Measurements from ENCODE around the gene GAN. TPM values are rescaled to one million over a fixed set of nuclear protein-coding genes. Genes with fewer than 3 reads are reported as not detected.
A peak's percentile ranks its signal among the peaks of the same experiment; 100 is the strongest.

GAN gene
- total and polyA plus RNA-seq, 9 of the 15 experiments (the other 6 are each of a cell fraction or from before 2014, with no cell fraction given): 0.83 to 15.1 (median 5.2) TPM

- TF ChIP-seq CUX1 (CRISPR knock-in tag; IDR thresholded peaks at IDR 0.05) (no peak), RBM39 (optimal IDR thresholded peaks at IDR 0.05; ENCODE audit: low read depth, low read length) (no peak), NCOA1 (IDR thresholded peaks at IDR 0.05; ENCODE audit: low read depth) (no peak), RFX1 (IDR thresholded peaks at IDR 0.05) (no peak), PHB (CRISPR knock-in tag; IDR thresholded peaks at IDR 0.05) (no peak), BRD4 (IDR thresholded peaks at IDR 0.05) (no peak), SMAD1 (IDR thresholded peaks at IDR 0.05; ENCODE audit: low read depth, low read length, partially characterized antibody) (no peak), ZNF384 (IDR thresholded peaks at IDR 0.05; ENCODE audit: low read depth, low read length) (no peak), RUNX1 (IDR thresholded peaks at IDR 0.05; ENCODE audit: low read depth) (no peak), SMARCA4 (IDR thresholded peaks at IDR 0.05) (no peak), KLF16 (IDR thresholded peaks at IDR 0.05) (0 out of 2 replicates have a peak, but pooled peaks have one; percentile 17), PHF20 (IDR thresholded peaks at IDR 0.05; ENCODE audit: partially characterized antibody) (peak; percentile 95), ETV1 (tag; conservative IDR thresholded peaks at IDR 0.05; ENCODE audit: low read depth) (peak; percentile 73), CBX1 (IDR thresholded peaks at IDR 0.05; ENCODE audit: low read depth) (peak; percentile 78; the same call in 1 of the 2 replicates), NR0B1 (IDR thresholded peaks at IDR 0.05; ENCODE audit: partially characterized antibody) (no peak), SIRT6 (IDR thresholded peaks at IDR 0.05; ENCODE audit: low read depth, low read length) (no peak), MCM3 (IDR thresholded peaks at IDR 0.05) (no peak), ZNF143 (CRISPR knock-in tag; IDR thresholded peaks at IDR 0.05) (no peak; the same call in 1 of the 2 replicates), KDM1A (IDR thresholded peaks at IDR 0.05) (peak in 1 of 2 experiments; percentile 74; a peak in 1 of 4 replicates), ETS2 (tag; IDR thresholded peaks at IDR 0.05; ENCODE audit: borderline replicate concordance, poor library complexity, severe bottlenecking) (no peak), SNRNP70 (optimal IDR thresholded peaks at IDR 0.05; ENCODE audit: low read depth, low read length) (no peak), GTF2E2 (tag; IDR thresholded peaks at IDR 0.05) (peak; percentile 63; the same call in 1 of the 2 replicates)
- TF ChIP-seq, protein P1, sequence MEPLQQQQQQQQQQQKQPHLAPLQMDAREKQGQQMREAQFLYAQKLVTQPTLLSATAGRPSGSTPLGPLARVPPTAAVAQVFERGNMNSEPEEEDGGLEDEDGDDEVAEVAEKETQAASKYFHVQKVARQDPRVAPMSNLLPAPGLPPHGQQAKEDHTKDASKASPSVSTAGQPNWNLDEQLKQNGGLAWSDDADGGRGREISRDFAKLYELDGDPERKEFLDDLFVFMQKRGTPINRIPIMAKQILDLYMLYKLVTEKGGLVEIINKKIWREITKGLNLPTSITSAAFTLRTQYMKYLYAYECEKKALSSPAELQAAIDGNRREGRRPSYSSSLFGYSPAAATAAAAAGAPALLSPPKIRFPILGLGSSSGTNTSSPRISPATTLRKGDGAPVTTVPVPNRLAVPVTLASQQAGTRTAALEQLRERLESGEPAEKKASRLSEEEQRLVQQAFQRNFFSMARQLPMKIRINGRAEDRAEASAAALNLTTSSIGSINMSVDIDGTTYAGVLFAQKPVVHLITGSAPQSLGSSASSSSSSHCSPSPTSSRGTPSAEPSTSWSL (CRISPR knock-in tag; IDR thresholded peaks at IDR 0.05; ENCODE audit: borderline replicate concordance): peak; percentile 78; the same call in 1 of the 2 replicates
Observed at GRCh38 chr16:81314603-81315270, at the start of gene GAN (continued).
